Measurements from ENCODE around the gene SFTA2.

Gene SFTA2

GRCh38 chr6:30951907-30952469 is 20.0 kb upstream of the SFTA2 start (continued):
- TF ChIP-seq ZBTB26 (tag by site-specific recombination; optimal IDR thresholded peaks at IDR 0.05) (no peak), ZNF660 (tag by site-specific recombination; IDR thresholded peaks at IDR 0.05) (no peak), ZNF701 (tag by site-specific recombination; IDR thresholded peaks at IDR 0.05) (no peak), ZNF133 (tag by site-specific recombination; IDR thresholded peaks at IDR 0.05) (no peak), KLF10 (tag by site-specific recombination; IDR thresholded peaks at IDR 0.05) (no peak), ZFP41 (tag by site-specific recombination; IDR thresholded peaks at IDR 0.05; ENCODE audit: borderline replicate concordance) (no peak), ZNF335 (tag by site-specific recombination; conservative IDR thresholded peaks at IDR 0.05) (no peak)

- Histone ChIP-seq H3K4me1 (ENCODE audit: control insufficient read depth, insufficient read depth, low read length) (no peaks in the 10 kb centered on the region), H3K36me3 (ENCODE audit: control insufficient read depth in 2 of 2, insufficient read depth in 1 of 2, low read length in 2 of 2) (no peaks in the 10 kb centered on the region), H3K27ac (ENCODE audit: extremely low read depth, low read depth, low read length) (no peak overlapping the region), H3K9me3 (ENCODE audit: control insufficient read depth, insufficient read depth, low read depth, low read length) (no peaks in the 10 kb centered on the region), H3K4me3 (ENCODE audit: low read depth, low read length) (no peak overlapping the region)
- ChIA-PET POLR2A (no interaction called here), CTCF (no interaction called here)
- TF ChIP-seq ZNF600 (tag by site-specific recombination; IDR thresholded peaks at IDR 0.05) (no peak), ZBTB21 (tag by site-specific recombination; IDR thresholded peaks at IDR 0.05) (no peak), ZNF112 (tag by site-specific recombination; IDR thresholded peaks at IDR 0.05) (no peak)
Measured at GRCh38 chr6:30948811-30949210, 16.8 kb upstream of the SFTA2 start.

- POLR2A ChIA-PET: no interaction called here
Measured at GRCh38 chr6:30947231-30947630, 15.3 kb upstream of the SFTA2 start.

More at GRCh38 chr6:30947231-30947630, 15.3 kb upstream of the SFTA2 start:
- Histone ChIP-seq H3K27ac (ENCODE audit: extremely low read depth, low read depth, low read length) (no peak overlapping the region), H3K36me3 (ENCODE audit: control insufficient read depth in 2 of 2, insufficient read depth in 1 of 2, low read length in 2 of 2) (no peaks in the 10 kb centered on the region), H3K4me1 (ENCODE audit: control insufficient read depth, insufficient read depth, low read length) (no peaks in the 10 kb centered on the region; the same call in 1 of the 2 replicates), H3K4me3 (ENCODE audit: low read depth, low read length) (no peak overlapping the region), H3K9me3 (ENCODE audit: control insufficient read depth, insufficient read depth, low read depth, low read length) (no peaks in the 10 kb centered on the region)
- CTCF ChIA-PET: interaction anchor here (1.0 to 1.5 kb wide), 2 partner anchors 35 to 141 kb away, joined by 4 to 5 read pairs; no protein-coding TSS in a partner anchor
- no peak for TF ChIP-seq ZNF645 (tag by site-specific recombination; IDR thresholded peaks at IDR 0.05)
- TF ChIP-seq AEBP2 (tag by site-specific recombination; IDR thresholded peaks at IDR 0.05; ENCODE audit: borderline replicate concordance): no peak
- TF ChIP-seq SP7 (tag by site-specific recombination; IDR thresholded peaks at IDR 0.05): no peak
- TF ChIP-seq ZBTB21 (tag by site-specific recombination; IDR thresholded peaks at IDR 0.05): no peak
- TF ChIP-seq MYNN (tag by site-specific recombination; IDR thresholded peaks at IDR 0.05; ENCODE audit: borderline replicate concordance): no peak
- TF ChIP-seq ZNF341 (tag by site-specific recombination; IDR thresholded peaks at IDR 0.05; ENCODE audit: low read depth): no peak
- TF ChIP-seq ZNF114 (tag by site-specific recombination; IDR thresholded peaks at IDR 0.05): no peak
- TF ChIP-seq ZNF777 (tag by site-specific recombination; IDR thresholded peaks at IDR 0.05; ENCODE audit: borderline replicate concordance): no peak

Data from HEK293 (cell line).